Measurements from ENCODE around the gene MVD.

Gene MVD

DNA sequence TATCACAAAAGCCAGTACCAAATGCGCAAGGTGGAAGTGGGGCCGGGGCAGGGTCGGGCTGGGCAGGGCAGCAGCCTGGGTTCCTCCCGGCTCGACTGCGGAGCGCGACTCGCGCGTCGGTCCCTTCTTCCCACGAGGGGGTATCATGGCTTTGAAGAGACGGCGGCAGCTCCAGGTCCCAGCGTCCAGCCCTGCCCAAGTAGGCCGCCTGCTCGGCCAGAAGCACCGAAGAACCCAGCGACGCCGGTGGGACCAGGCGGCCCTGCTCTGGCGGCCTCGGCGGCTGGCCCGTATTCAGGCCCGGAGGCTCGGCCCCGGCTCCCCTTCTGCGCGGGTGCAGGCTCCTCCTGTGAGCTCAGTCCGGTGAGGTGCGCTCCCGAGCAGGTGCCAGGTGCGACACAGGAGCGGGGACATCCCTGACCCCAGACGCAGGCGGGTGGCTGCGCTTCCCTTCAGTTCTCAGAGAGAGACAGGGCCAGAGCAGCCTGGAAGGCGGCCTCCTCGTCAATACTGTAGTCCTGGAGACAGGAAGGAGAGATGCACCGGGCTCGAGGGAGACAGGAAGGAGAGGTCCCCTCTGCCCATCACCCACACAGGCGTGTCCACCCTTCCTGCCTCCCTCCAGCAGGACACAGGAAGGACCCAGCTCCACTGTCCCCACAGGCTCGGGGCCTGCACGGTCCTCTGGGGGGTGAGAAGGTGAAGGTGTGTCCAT, 34.4 kb upstream of the MVD start:
- no peak for DNase-seq (ENCODE audit: low read depth)
- H3K4me3 ChIP-seq (ENCODE audit: control insufficient read depth, low read depth, low read length): no peak overlapping the region
- TF ChIP-seq, protein P1, sequence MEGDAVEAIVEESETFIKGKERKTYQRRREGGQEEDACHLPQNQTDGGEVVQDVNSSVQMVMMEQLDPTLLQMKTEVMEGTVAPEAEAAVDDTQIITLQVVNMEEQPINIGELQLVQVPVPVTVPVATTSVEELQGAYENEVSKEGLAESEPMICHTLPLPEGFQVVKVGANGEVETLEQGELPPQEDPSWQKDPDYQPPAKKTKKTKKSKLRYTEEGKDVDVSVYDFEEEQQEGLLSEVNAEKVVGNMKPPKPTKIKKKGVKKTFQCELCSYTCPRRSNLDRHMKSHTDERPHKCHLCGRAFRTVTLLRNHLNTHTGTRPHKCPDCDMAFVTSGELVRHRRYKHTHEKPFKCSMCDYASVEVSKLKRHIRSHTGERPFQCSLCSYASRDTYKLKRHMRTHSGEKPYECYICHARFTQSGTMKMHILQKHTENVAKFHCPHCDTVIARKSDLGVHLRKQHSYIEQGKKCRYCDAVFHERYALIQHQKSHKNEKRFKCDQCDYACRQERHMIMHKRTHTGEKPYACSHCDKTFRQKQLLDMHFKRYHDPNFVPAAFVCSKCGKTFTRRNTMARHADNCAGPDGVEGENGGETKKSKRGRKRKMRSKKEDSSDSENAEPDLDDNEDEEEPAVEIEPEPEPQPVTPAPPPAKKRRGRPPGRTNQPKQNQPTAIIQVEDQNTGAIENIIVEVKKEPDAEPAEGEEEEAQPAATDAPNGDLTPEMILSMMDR (conservative IDR thresholded peaks at IDR 0.05; ENCODE audit: control insufficient read depth, insufficient read depth, low read depth, low read length): no peak

DNA sequence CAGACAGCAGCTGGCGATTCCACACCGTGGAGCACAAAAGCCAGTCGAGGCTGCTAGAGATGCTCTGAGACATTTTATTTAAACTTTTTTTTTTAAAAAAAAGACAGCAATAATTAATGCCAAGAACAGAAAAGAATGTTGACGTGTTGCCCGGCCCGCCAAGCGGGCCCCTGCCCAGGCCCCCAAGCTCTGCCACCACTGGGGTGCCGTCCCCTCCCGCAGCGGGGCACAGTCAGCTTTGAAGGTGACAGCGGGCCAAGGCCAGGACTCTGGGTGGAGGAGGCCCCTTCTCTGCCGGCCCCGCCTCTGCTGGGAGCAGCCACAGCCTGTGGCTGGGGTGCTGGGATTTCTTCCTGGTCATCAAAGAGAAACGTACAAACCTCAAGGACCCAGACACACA, 33.5 kb upstream of the MVD start:
- no peak for DNase-seq (ENCODE audit: low read depth)
- H3K4me3 ChIP-seq (ENCODE audit: control insufficient read depth, low read depth, low read length): no peak overlapping the region
- TF ChIP-seq, protein P1 (conservative IDR thresholded peaks at IDR 0.05; ENCODE audit: control insufficient read depth, insufficient read depth, low read depth, low read length): no peak

DNA sequence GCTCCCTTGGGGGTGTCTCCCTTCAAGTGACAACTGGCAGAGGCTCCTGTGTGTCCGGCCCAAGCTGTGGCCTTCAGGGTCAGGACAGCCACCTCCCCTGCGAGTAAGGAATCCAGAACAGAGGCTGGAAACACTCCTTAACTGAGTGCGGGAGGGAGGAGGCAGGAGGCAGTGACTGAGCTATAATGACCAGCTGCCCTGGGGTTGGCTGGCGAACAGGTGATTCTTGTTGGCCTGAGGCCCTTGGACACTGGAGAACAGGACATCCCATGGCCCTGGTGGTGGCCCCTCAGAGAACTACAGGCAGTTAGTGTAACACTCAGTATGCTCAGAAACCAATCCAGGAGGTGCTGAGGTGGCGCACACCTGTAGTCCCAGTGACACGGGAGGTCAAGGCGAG, 32.9 kb upstream of the MVD start:
- no peak overlapping the region for H3K4me3 ChIP-seq (ENCODE audit: control insufficient read depth, low read depth, low read length)
- TF ChIP-seq, protein P1 (conservative IDR thresholded peaks at IDR 0.05; ENCODE audit: control insufficient read depth, insufficient read depth, low read depth, low read length): no peak
- no peak for DNase-seq (ENCODE audit: low read depth)

DNA sequence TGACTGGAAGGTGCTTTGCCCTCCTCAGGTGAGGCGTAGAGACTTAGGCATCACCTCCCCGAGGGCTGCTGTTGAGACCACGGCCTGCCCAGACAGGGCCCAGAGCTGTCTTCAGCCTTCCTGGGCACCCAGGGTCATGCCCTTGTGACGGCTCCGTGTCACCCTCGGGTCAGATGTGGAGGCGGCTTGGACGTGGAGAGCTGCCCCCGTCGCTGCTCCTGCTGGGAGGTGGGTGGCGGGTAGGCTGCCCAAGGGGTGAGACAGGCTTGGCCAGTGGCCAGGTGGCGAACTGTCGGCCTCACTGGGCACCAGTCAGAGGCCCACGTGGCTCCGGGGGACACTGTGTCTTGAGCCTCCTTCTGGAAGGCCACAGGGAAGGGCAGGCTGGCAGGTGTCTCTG, 32.3 kb upstream of the MVD start:
- TF ChIP-seq, protein P1 (conservative IDR thresholded peaks at IDR 0.05; ENCODE audit: control insufficient read depth, insufficient read depth, low read depth, low read length): no peak
- DNase-seq (ENCODE audit: low read depth): no peak
- H3K4me3 ChIP-seq (ENCODE audit: control insufficient read depth, low read depth, low read length): no peak overlapping the region

DNA sequence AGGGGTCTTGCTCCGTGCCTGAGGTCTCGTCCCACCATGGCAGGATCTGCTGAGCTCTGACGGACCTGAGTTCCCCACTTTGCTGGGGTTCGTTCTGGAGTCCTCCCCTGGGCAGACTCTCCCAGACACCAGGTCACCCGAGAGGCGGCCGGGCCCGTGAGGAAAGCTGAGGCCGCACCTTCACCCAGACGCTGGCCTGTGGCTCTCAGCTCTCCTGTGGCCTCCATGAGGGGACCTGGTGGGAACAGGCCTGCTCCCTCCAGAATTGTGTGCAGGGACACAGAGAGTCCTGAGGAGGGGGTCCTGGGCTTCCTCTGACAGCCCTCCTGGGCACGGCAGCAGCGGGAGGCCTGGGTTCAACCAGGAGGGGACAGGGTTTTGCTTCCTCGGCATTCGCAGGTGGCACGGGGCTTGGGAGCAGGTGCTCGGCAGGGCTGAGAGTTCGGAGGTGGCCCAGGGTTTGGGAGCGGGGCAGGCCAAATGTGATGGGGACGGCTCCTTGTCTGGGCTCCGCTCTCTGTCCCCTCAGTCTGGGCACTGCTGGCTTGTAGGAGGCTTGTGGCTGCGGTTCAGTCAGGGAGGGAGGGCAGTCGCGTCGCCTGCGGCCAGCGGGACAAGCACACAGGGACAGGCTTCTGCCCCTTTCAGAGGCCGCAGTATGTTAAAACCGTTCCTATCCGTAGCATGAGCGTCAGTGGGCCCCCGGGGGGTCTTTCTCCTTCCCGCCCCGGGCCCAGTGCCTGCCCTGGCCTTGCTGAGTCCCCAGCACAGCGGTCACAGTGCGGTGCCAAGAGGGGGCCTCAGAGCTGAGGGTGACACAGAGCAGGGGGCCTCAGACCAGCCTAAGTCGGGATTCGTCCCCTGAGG, 31.6 kb upstream of the MVD start:
- TF ChIP-seq, protein P1 (conservative IDR thresholded peaks at IDR 0.05; ENCODE audit: control insufficient read depth, insufficient read depth, low read depth, low read length): no peak
- H3K4me3 ChIP-seq (ENCODE audit: control insufficient read depth, low read depth, low read length): no peak overlapping the region
- DNase-seq (ENCODE audit: low read depth): no peak

DNA sequence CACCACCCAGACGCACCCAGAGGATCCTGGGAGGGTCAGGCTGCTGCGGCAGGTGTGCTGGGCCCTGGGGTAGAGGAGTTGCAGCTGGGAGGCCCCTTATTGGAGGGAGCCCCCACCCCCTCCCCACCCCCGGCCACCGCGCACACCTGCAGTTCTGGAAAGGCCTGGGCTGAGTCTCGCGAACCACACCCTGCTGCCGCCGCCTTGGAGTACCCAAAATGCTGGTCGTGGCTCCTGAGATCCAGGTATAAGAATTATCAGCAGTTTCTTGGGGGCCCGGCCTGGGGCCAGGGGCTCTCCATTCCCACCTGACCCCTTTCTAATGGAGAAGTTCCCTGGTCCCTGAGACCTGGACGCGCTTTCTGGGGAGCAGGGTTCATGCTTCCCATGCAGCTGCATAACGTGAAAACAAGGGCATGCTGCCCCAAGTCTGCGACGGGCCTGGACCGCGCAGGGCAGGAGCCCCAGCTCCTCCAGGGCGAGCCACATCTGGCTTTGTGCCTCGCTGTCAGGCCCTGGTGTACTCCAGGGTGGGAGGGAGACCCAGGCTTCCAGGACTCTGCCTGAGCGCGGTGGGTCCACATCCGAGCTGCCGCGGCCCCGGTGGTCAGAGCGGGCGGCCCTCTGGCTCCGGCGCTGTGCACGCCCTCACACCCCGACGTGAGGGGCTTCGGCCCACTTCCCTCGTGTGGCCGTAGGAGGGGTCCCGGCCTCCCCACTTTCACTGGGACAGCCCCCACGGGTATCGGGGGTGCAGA, 30.7 kb upstream of the MVD start:
- TF ChIP-seq, protein P1 (conservative IDR thresholded peaks at IDR 0.05; ENCODE audit: control insufficient read depth, insufficient read depth, low read depth, low read length): no peak
- H3K4me3 ChIP-seq (ENCODE audit: control insufficient read depth, low read depth, low read length): no peak overlapping the region
- no peak for DNase-seq (ENCODE audit: low read depth)

Measured in fibroblast of mammary gland (primary cell).